HCT116 (cell line): ENCODE data around the gene SPSB4. TPM values are rescaled to one million over a fixed set of nuclear protein-coding genes. Genes with fewer than 3 reads are reported as not detected.

Source experiments
- ATAC-seq: fragments of 200-7000 bp; cut with Tn5 transposase; 2 replicates; pipeline ENCODE4 v1.9.1; 2020; ENCODE audit warnings: mild to moderate bottlenecking, moderate library complexity
- BruUV-seq: library from RNA; stranded (reverse); fragments of 400-500 nt; replicated peaks from 2 replicates; lab custom pipeline; 2021; lab: Mats Ljungman, UMichigan
- CTCF ChIA-PET: fragments of 300-600 bp; sonication (Branson Sonifier 250); formaldehyde crosslinking; loops from one replicate; lab custom pipeline; 2021; ENCODE audit warnings: antibody characterized with exemption; lab: Charles Lee
- POLR2A ChIA-PET: fragments of 300-600, 350-600 bp; sonication (Branson Sonifier 250); formaldehyde crosslinking; loops from one replicate; lab custom pipeline; 2021; ENCODE audit warnings: antibody characterized with exemption; lab: Charles Lee
- RAD21 ChIA-PET, 2 experiments: fragments of 300-600 bp; sonication (Branson Sonifier 250); formaldehyde crosslinking; loops; one replicate each; lab custom pipeline; 2023; ENCODE audit warnings: low total read pairs in 2 of 2; ENCODE audit not compliant: uncharacterized antibody in 2 of 2, unreplicated experiment in 2 of 2, low non-redundant PET in 1 of 2; lab: Charles Lee
- DNase-seq: peaks from one replicate; pipeline ENCODE4 v3.0.0-alpha.2; 2010; ENCODE audit warnings: low read depth, low spot score
- H2AFZ ChIP-seq: fragments of 200-600 bp; shearing (Covaris generic), sonication (generic); 2 replicates; pipeline ENCODE4 v1.6.1; 2017; ENCODE audit warnings: low read depth, mixed run types, mixed read lengths, antibody characterized with exemption, low read length; ENCODE audit not compliant: poor library complexity, severe bottlenecking
- H3K27ac ChIP-seq: 2 replicates; pipeline ENCODE4 v1.5.1; 2012; ENCODE audit warnings: low read depth, low read length
- H3K27me3 ChIP-seq: fragments of 200-600 bp; sonication (generic); 2 replicates; pipeline ENCODE4 v1.6.1; 2016; ENCODE audit warnings: mixed run types, low read length, mixed read lengths; ENCODE audit not compliant: insufficient read depth
- H3K36me3 ChIP-seq, 2 experiments: fragments of 200-500 bp in 1 of 2; fragments of 200-600 bp in 1 of 2; sonication (Bioruptor generic) in 1 of 2; sonication (generic) in 1 of 2; 2 replicates each; pipeline versions ENCODE4 v1.5.1 to v1.6.1; 2014 to 2016; ENCODE audit warnings: low read length in 2 of 2, inconsistent platforms in 1 of 2, mixed read lengths in 1 of 2, mixed run types in 1 of 2; ENCODE audit not compliant: insufficient read depth in 2 of 2, control insufficient read depth in 1 of 2
- H3K4me1 ChIP-seq, 2 experiments: fragments of 200-600 bp in 1 of 2; sonication (generic) in 1 of 2; 2 replicates each; pipeline versions ENCODE4 v1.5.1 to v1.6.1; 2012 to 2017; ENCODE audit warnings: low read length in 2 of 2, inconsistent platforms in 1 of 2, mild to moderate bottlenecking in 1 of 2, mixed read lengths in 1 of 2, mixed run types in 1 of 2, moderate library complexity in 1 of 2; ENCODE audit not compliant: insufficient read depth in 2 of 2, control insufficient read depth in 1 of 2
- H3K4me2 ChIP-seq: fragments of 200-600 bp; sonication (generic); 2 replicates; pipeline ENCODE4 v1.6.1; 2017; ENCODE audit warnings: mixed run types, low read length, mixed read lengths
- H3K4me3 ChIP-seq, 2 experiments: fragments of 200-600 bp in 1 of 2; sonication (generic) in 1 of 2; replicated peaks in 1 of 2; 2 replicates each; pipeline ENCODE4 v1.5.1; 2011 to 2016; ENCODE audit warnings: low read length in 2 of 2, control low read depth in 1 of 2, low read depth in 1 of 2, mild to moderate bottlenecking in 1 of 2, mixed read lengths in 1 of 2, mixed run types in 1 of 2
- H3K79me2 ChIP-seq: fragments of 200-600 bp; sonication (generic); 2 replicates; pipeline ENCODE4 v1.6.1; 2017; ENCODE audit warnings: mild to moderate bottlenecking, mixed run types, low read length, moderate library complexity, mixed read lengths; ENCODE audit not compliant: insufficient read depth
- H3K9ac ChIP-seq: fragments of 200-600 bp; sonication (generic); 2 replicates; pipeline ENCODE4 v1.6.1; 2016; ENCODE audit warnings: low read length, mixed read lengths
- H3K9me2 ChIP-seq: fragments of 200-600 bp; sonication (generic), shearing (Covaris generic); 2 replicates; pipeline ENCODE4 v1.6.1; 2017; ENCODE audit warnings: mixed run types, mild to moderate bottlenecking, moderate library complexity; ENCODE audit not compliant: insufficient read depth
- H3K9me3 ChIP-seq, 2 experiments: fragments of 200-500 bp in 1 of 2; fragments of 200-600 bp in 1 of 2; sonication (Bioruptor generic) in 1 of 2; sonication (generic) in 1 of 2; 2 replicates each; pipeline ENCODE4 v1.6.1; 2014 to 2017; ENCODE audit warnings: low read length in 2 of 2, mixed read lengths in 2 of 2, inconsistent platforms in 1 of 2, low read depth in 1 of 2, mild to moderate bottlenecking in 1 of 2, mixed run types in 1 of 2, moderate library complexity in 1 of 2; ENCODE audit not compliant: control insufficient read depth in 1 of 2, insufficient read depth in 1 of 2
- H4K20me1 ChIP-seq: fragments of 200-600 bp; sonication (generic), shearing (Covaris generic); 2 replicates; pipeline ENCODE4 v1.6.1; 2017; ENCODE audit warnings: mixed run types, mild to moderate bottlenecking, moderate library complexity; ENCODE audit not compliant: insufficient read depth
- CBX3 ChIP-seq: IDR thresholded peaks from 2 replicates; pipeline ENCODE4 v1.6.1; 2012; ENCODE audit warnings: low read depth
- CEBPB ChIP-seq: IDR thresholded peaks from 2 replicates; pipeline ENCODE4 v1.6.1; 2012; ENCODE audit warnings: low read depth
- CTCF ChIP-seq, 3 experiments: fragments of 200-600 bp in 1 of 3; sonication (generic) in 1 of 3; IDR thresholded peaks in 2 of 3; conservative IDR thresholded peaks in 1 of 3; 2 replicates each; pipeline ENCODE4 v1.5.1; 2012 to 2017; ENCODE audit warnings: low read depth in 2 of 3, low read length in 2 of 3, antibody characterized with exemption in 1 of 3, borderline replicate concordance in 1 of 3, control low read depth in 1 of 3, mild to moderate bottlenecking in 1 of 3, mixed read lengths in 1 of 3, mixed run types in 1 of 3, moderate library complexity in 1 of 3; ENCODE audit not compliant: insufficient read depth in 1 of 3
- EGR1 ChIP-seq: IDR thresholded peaks from 2 replicates; pipeline ENCODE4 v1.6.1; 2012; ENCODE audit warnings: low read depth
- ELF1 ChIP-seq: IDR thresholded peaks from 2 replicates; pipeline ENCODE4 v1.6.1; 2012; ENCODE audit warnings: low read depth, borderline replicate concordance
- EZH2 ChIP-seq: fragments of 200-600 bp; sonication (generic); IDR thresholded peaks from 2 replicates; pipeline ENCODE4 v1.6.1; 2017; ENCODE audit warnings: antibody characterized with exemption, mixed run types
- EZH2phosphoT487 ChIP-seq: fragments of 200-600 bp; IDR thresholded peaks from 2 replicates; pipeline ENCODE4 v1.6.1; 2018; ENCODE audit warnings: antibody characterized with exemption, borderline replicate concordance
- FOSL1 ChIP-seq: IDR thresholded peaks from 2 replicates; pipeline ENCODE4 v1.6.1; 2012; ENCODE audit warnings: low read depth
- MAX ChIP-seq: IDR thresholded peaks from 2 replicates; pipeline ENCODE4 v1.6.1; 2012
- POLR2A ChIP-seq: IDR thresholded peaks from 2 replicates; pipeline ENCODE4 v1.7.0; 2011; ENCODE audit warnings: borderline replicate concordance; ENCODE audit not compliant: insufficient read depth, insufficient read length; ENCODE audit errors: extremely low read depth
- POLR2AphosphoS5 ChIP-seq: IDR thresholded peaks from 2 replicates; pipeline ENCODE4 v1.6.1; 2011; ENCODE audit warnings: mild to moderate bottlenecking, low read depth, low read length, moderate library complexity
- RAD21 ChIP-seq: IDR thresholded peaks from 2 replicates; pipeline ENCODE4 v1.6.1; 2012; ENCODE audit warnings: low read depth, mild to moderate bottlenecking
- SIN3A ChIP-seq: IDR thresholded peaks from 2 replicates; pipeline ENCODE4 v1.6.1; 2012; ENCODE audit warnings: low read depth
- SP1 ChIP-seq: IDR thresholded peaks from 2 replicates; pipeline ENCODE4 v1.6.1; 2012; ENCODE audit warnings: low read depth
- SRF ChIP-seq: IDR thresholded peaks from 2 replicates; pipeline ENCODE4 v1.6.1; 2012; ENCODE audit warnings: low read depth
- YY1 ChIP-seq: IDR thresholded peaks from 2 replicates; pipeline ENCODE4 v1.6.1; 2011; ENCODE audit warnings: low read length, low read depth, moderate library complexity, mild to moderate bottlenecking; ENCODE audit not compliant: insufficient replicate concordance; ENCODE audit errors: extremely low read depth
- ZBTB33 ChIP-seq: IDR thresholded peaks from 2 replicates; pipeline ENCODE4 v1.6.1; 2011; ENCODE audit warnings: mild to moderate bottlenecking, low read length, moderate library complexity; ENCODE audit not compliant: insufficient replicate concordance; ENCODE audit errors: extremely low read depth
- intact Hi-C: fragments of 100-400 bp; cut with micrococcal nuclease; formaldehyde crosslinking; loops from 2 replicates; pipeline ENCODE4 v1.10.0; 2022
- total RNA-seq: library from RNA; stranded (reverse); gene quantifications from one replicate; pipeline ENCODE4 v1.2.1, GENCODE V29; 2021; ENCODE audit not compliant: unreplicated experiment

SPSB4 gene
- total RNA-seq, 1 experiment from 2014 or later: 0.57 TPM

GRCh38 chr3:141083226-141083625, 32.1 kb downstream of the SPSB4 start:
- ChIA-PET RAD21 (no interaction called here), CTCF (no interaction called here), POLR2A (no interaction called here)
- Histone ChIP-seq H3K27me3 (no peaks in the 10 kb centered on the region; the same call in 1 of the 2 replicates), H4K20me1 (no peaks in the 10 kb centered on the region), H3K36me3 (no peaks in the 10 kb centered on the region), H3K79me2 (no peaks in the 10 kb centered on the region), H3K9me2 (no peaks in the 10 kb centered on the region), H3K4me1 (no peaks in the 10 kb centered on the region), H3K4me3 (no peak overlapping the region), H2AFZ (no peak overlapping the region), H3K9ac (no peak overlapping the region), H3K4me2 (no peak overlapping the region), H3K9me3 (no peaks in the 10 kb centered on the region), H3K27ac (no peak overlapping the region)
- no TSS peak for BruUV-seq
- DNase-seq: no peak
- intact Hi-C loops: no loop called here
- TF ChIP-seq ELF1 (no peak), SIN3A (no peak), CEBPB (no peak), POLR2A (no peak), RAD21 (no peak)
- ATAC-seq: no peak

DNA sequence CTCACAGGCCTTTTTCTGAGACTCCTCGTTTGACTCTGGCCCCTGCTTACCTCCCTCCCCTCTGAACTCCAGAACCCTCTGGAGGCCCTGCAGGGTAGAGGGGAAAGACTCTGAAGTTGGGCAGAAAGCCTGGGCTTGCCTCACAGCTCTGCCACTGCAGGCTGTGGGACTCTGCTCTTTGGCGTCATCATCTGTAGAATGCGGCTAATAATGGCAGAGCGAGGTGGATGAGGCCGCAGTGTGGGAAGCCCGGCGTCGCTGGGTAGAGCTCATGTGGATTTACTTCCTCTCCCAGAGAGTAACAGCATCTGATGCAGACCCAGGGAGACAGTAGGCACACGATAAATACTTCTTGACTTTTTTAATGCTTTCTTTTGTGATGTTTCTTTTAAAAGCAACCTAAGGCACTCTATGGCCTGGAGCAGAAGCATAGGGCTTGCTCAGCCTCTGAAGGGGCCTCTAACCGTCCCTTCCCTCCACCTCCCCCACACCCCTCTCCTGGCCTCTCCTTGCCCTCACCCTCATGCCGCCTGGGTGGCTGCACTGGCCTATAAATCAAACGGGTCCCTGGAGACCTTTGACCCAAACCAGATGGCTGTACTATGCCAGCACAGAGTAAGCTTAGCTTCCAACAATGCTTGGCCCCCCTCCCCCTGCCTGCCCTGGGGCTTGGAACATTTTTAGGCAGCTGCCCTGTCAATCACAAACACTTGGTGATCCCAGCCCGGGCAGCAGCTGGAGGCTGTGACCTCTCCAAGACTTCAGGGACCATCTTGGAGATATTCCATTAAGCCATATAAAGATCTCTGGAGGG, 32.9 kb downstream of the SPSB4 start:
- intact Hi-C loops: no loop called here
- ATAC-seq (no peak), DNase-seq (no peak)
- CTCF ChIA-PET: no interaction called here
- no TSS peak for BruUV-seq
- Histone ChIP-seq H3K4me1 (no peaks in the 10 kb centered on the region), H3K36me3 (no peaks in the 10 kb centered on the region), H3K4me3 (no peak overlapping the region), H3K4me2 (no peak overlapping the region), H3K79me2 (no peaks in the 10 kb centered on the region), H3K9me3 (no peaks in the 10 kb centered on the region), H2AFZ (no peak overlapping the region), H4K20me1 (no peaks in the 10 kb centered on the region), H3K9ac (no peak overlapping the region), H3K27me3 (no peaks in the 10 kb centered on the region; the same call in 1 of the 2 replicates), H3K27ac (no peak overlapping the region), H3K9me2 (no peaks in the 10 kb centered on the region)
- RAD21 ChIA-PET: no interaction called here
- POLR2A ChIA-PET: no interaction called here
- TF ChIP-seq CEBPB: no peak
- no peak for TF ChIP-seq MAX
- no peak for TF ChIP-seq EZH2
- TF ChIP-seq EZH2phosphoT487: no peak
- no peak for TF ChIP-seq FOSL1
- no peak for TF ChIP-seq CBX3
- TF ChIP-seq EGR1: no peak
- TF ChIP-seq SIN3A: no peak
- TF ChIP-seq ELF1: no peak
- TF ChIP-seq ZBTB33: no peak
- TF ChIP-seq CTCF (IDR thresholded peaks at IDR 0.05 in 2 of 3, conservative IDR thresholded peaks at IDR 0.05 in 1 of 3; ENCODE audit: borderline replicate concordance in 1 of 3, insufficient read depth in 1 of 3, low read depth in 2 of 3, low read length in 2 of 3): no peak
- TF ChIP-seq POLR2AphosphoS5: no peak
- no peak for TF ChIP-seq RAD21
- TF ChIP-seq SRF: no peak
- no peak for TF ChIP-seq YY1
- no peak for TF ChIP-seq SP1
